ENCODE results near the gene SERP2.

DNA sequence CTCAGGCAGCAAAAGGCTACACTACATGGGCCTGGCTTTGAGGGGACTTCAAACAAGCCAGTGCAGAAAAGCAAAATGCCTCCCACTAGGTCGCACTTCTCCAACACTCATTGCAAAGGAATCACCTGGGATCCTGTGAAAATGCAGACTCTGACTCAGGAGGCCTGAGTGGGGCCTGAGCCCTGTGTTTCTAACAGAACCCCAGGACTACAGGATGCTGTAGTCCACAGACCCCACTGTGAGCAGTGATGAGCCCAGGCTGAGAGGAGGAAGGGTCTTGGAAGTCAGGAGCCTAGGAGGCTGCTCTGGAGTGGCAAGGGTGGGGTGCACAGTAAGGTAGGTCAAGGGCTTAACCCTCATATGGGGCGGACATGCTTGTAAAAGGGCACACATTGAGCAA lies 46.7 kb upstream of the SERP2 start:
- TF ChIP-seq POLR2A (IDR thresholded peaks at IDR 0.05) (no peak), POLR2AphosphoS5 (IDR thresholded peaks at IDR 0.05) (no peak)
- TF ChIP-seq, protein P1, sequence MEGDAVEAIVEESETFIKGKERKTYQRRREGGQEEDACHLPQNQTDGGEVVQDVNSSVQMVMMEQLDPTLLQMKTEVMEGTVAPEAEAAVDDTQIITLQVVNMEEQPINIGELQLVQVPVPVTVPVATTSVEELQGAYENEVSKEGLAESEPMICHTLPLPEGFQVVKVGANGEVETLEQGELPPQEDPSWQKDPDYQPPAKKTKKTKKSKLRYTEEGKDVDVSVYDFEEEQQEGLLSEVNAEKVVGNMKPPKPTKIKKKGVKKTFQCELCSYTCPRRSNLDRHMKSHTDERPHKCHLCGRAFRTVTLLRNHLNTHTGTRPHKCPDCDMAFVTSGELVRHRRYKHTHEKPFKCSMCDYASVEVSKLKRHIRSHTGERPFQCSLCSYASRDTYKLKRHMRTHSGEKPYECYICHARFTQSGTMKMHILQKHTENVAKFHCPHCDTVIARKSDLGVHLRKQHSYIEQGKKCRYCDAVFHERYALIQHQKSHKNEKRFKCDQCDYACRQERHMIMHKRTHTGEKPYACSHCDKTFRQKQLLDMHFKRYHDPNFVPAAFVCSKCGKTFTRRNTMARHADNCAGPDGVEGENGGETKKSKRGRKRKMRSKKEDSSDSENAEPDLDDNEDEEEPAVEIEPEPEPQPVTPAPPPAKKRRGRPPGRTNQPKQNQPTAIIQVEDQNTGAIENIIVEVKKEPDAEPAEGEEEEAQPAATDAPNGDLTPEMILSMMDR (IDR thresholded peaks at IDR 0.05 in 8 of 11, conservative IDR thresholded peaks at IDR 0.05 in 3 of 11), result no peak

All from spleen (tissue), 7 donors.